Smooth muscle cell of trachea (primary cell): ENCODE results near the gene COA5. TPM values are rescaled to one million over a fixed set of nuclear protein-coding genes. Genes with fewer than 3 reads are reported as not detected.

Experiments
- total RNA-seq: library from RNA; depleted of rRNA; stranded (reverse); fragments of >200 nt; gene quantifications from 2 replicates; pipeline ENCODE4 v1.2.1, GENCODE V29; 2014

The COA5 gene
- total RNA-seq: 25.5 and 28.8 TPM in 2 replicates

GRCh38 chr2:98608116-98608961 is at the start of gene COA5, which contains the start of gene UNC50:
TSS of gene COA5 (minus strand) at chr2:98608512. CDS start at chr2:98608405, 107 bp downstream.
TSS of gene UNC50 (plus strand) at chr2:98608589. CDS start at chr2:98609760, 1,171 bp downstream.

Other genes starting within 250 kb of the COA5 start
- 18.8 and 33.2 TPM in 2 replicates for gene INPP4A, start 163.7 kb downstream of the COA5 start, total RNA-seq
- gene UNC50, start 77 bp upstream of the COA5 start, total RNA-seq: 49.5 and 54.3 TPM in 2 replicates
- gene MGAT4A, start 122.6 kb upstream of the COA5 start, total RNA-seq: 0.83 and 2.2 TPM in 2 replicates